ENCODE measurements around the gene CD80.
"Not testable (repeated sequence)": the region's sequence is repeated elsewhere in the genome, so short reads cannot be mapped to it uniquely, and the experiment has no call there.

The CD80 gene

DNA sequence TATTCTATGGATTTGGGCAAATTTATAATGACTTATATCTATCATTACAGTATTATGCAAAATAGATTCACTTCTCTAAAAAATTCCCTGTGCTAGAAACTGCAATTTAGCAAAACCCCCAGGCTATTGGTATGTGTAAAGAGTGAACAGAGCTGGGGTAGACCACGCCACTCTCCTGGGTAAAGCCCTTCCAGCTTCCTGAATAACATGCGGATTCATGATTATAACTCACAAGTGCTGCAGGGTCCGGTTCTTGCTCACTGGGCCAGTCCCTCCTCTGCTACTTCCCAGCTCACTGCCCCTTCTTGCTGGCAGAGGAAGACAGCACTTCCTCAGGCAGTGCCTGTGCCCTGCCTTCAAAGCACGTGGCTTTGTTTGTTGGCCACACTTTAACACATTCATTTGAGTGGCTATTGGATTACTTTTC lies 4.1 kb downstream of the CD80 start:
- no peak overlapping the region for H3K9ac ChIP-seq (ENCODE audit: low read length)
- no peaks in the 10 kb centered on the region for H3K27me3 ChIP-seq (ENCODE audit: control insufficient read depth, insufficient read depth, low read length)
- no peak overlapping the region for H3K27ac ChIP-seq (ENCODE audit: low read depth, low read length)
- no peak overlapping the region for H3K4me3 ChIP-seq (ENCODE audit: low read length)
- H3K36me3 ChIP-seq (ENCODE audit: control insufficient read depth, insufficient read depth, low read length) = no peaks in the 10 kb centered on the region
- no peaks in the 10 kb centered on the region for H3K4me1 ChIP-seq (ENCODE audit: control insufficient read depth, insufficient read depth, low read length)

GRCh38 chr3:119553823-119554415 lies 5.5 kb downstream of the CD80 start:
- H3K4me1 ChIP-seq (ENCODE audit: control insufficient read depth, insufficient read depth, low read length) = no peaks in the 10 kb centered on the region
- H3K27ac ChIP-seq (ENCODE audit: low read depth, low read length) = no peak overlapping the region

DNA sequence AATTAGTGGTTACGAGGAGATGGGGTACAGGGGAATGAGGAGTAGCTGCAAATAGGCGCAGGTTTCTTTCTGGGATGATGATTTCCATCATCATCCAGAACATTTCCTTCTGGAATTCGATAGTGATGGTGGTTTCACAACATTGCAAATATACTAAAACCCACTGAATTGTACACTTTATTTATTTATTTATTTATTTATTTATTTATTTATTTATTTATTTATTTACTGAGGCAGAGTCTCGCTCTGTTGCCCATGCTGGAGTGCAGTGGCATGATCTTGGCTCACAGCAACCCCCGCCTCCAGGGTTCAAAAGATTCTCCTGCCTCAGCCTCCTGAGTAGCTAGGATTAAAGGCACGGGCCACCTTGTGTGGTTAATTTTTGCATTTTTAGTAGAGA lies 6.5 kb downstream of the CD80 start:
- H3K9ac ChIP-seq (ENCODE audit: low read length); H3K27me3 ChIP-seq (ENCODE audit: control insufficient read depth, insufficient read depth, low read length); H3K4me3 ChIP-seq (ENCODE audit: low read length); H3K27ac ChIP-seq (ENCODE audit: low read depth, low read length); H3K4me1 ChIP-seq (ENCODE audit: control insufficient read depth, insufficient read depth, low read length); H3K36me3 ChIP-seq (ENCODE audit: control insufficient read depth, insufficient read depth, low read length): not testable (repeated sequence)

More at GRCh38 chr3:119553823-119554415, 5.5 kb downstream of the CD80 start:
- no peak overlapping the region for H3K9ac ChIP-seq (ENCODE audit: low read length)
- H3K36me3 ChIP-seq (ENCODE audit: control insufficient read depth, insufficient read depth, low read length) = no peaks in the 10 kb centered on the region
- H3K27me3 ChIP-seq (ENCODE audit: control insufficient read depth, insufficient read depth, low read length) = no peaks in the 10 kb centered on the region
- H3K4me3 ChIP-seq (ENCODE audit: low read length) = no peak overlapping the region

DNA sequence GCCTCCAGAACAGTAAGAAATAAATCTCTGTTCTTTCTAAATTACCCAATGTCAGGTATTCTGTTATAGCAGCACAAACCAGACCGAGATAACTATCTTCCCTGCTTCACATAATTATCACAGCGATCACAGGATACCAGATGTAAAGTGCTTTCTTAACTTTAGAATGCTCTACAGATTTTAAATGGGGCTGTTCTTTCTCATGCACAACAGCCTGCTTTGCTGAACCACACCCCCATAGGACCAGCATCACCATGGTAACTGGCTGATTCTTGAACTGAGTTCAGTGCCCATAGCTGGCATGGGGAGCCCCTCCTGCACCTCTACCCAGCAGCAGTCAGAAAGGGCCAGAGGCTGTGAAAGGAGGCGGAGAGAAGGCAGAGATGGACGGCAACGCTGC lies 7.8 kb downstream of the CD80 start:
- Histone ChIP-seq H3K27me3 (ENCODE audit: control insufficient read depth, insufficient read depth, low read length) (no peaks in the 10 kb centered on the region), H3K4me3 (ENCODE audit: low read length) (no peak overlapping the region), H3K27ac (ENCODE audit: low read depth, low read length) (no peak overlapping the region), H3K4me1 (ENCODE audit: control insufficient read depth, insufficient read depth, low read length) (no peaks in the 10 kb centered on the region), H3K9ac (ENCODE audit: low read length) (no peak overlapping the region), H3K36me3 (ENCODE audit: control insufficient read depth, insufficient read depth, low read length) (no peaks in the 10 kb centered on the region)

- Histone ChIP-seq H3K4me3 (ENCODE audit: low read length) (no peak overlapping the region), H3K9ac (ENCODE audit: low read length) (no peak overlapping the region), H3K27me3 (ENCODE audit: control insufficient read depth, insufficient read depth, low read length) (no peaks in the 10 kb centered on the region), H3K36me3 (ENCODE audit: control insufficient read depth, insufficient read depth, low read length) (no peaks in the 10 kb centered on the region), H3K4me1 (ENCODE audit: control insufficient read depth, insufficient read depth, low read length) (no peaks in the 10 kb centered on the region), H3K27ac (ENCODE audit: low read depth, low read length) (no peak overlapping the region)
Observed at GRCh38 chr3:119550192-119550910, 9.1 kb downstream of the CD80 start.

DNA sequence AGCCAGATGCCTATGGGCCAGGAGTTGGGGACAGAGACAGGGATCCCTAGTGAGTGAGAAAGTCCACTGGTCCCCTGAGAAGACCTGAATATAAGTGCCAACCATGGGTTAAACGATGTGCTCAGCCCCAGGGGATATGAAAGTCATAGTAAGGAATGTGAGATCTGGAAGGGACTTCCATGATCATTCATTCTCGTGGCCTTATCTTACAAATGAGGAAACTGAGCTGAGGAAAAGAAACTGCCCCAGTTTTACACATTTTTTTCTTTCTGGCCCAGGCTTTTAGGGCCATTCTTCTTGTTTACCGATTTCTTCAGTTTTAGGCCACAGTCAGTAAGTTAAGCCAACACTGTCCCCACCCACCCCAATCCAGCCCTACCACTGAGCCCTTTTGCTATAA lies 11.1 kb downstream of the CD80 start:
- Histone ChIP-seq H3K4me3 (ENCODE audit: low read length) (no peak overlapping the region), H3K27me3 (ENCODE audit: control insufficient read depth, insufficient read depth, low read length) (no peaks in the 10 kb centered on the region), H3K4me1 (ENCODE audit: control insufficient read depth, insufficient read depth, low read length) (no peaks in the 10 kb centered on the region), H3K36me3 (ENCODE audit: control insufficient read depth, insufficient read depth, low read length) (no peaks in the 10 kb centered on the region), H3K27ac (ENCODE audit: low read depth, low read length) (no peak overlapping the region), H3K9ac (ENCODE audit: low read length) (no peak overlapping the region)

GRCh38 chr3:119547227-119547626 lies 12.2 kb downstream of the CD80 start:
- Histone ChIP-seq H3K27ac (ENCODE audit: low read depth, low read length) (no peak overlapping the region), H3K4me3 (ENCODE audit: low read length) (no peak overlapping the region), H3K36me3 (ENCODE audit: control insufficient read depth, insufficient read depth, low read length) (no peaks in the 10 kb centered on the region), H3K9ac (ENCODE audit: low read length) (no peak overlapping the region), H3K4me1 (ENCODE audit: control insufficient read depth, insufficient read depth, low read length) (no peaks in the 10 kb centered on the region), H3K27me3 (ENCODE audit: control insufficient read depth, insufficient read depth, low read length) (no peaks in the 10 kb centered on the region)

GRCh38 chr3:119543147-119543546 lies 16.3 kb downstream of the CD80 start:
- no peaks in the 10 kb centered on the region for H3K4me1 ChIP-seq (ENCODE audit: control insufficient read depth, insufficient read depth, low read length)
- no peak overlapping the region for H3K27ac ChIP-seq (ENCODE audit: low read depth, low read length)
- H3K27me3 ChIP-seq (ENCODE audit: control insufficient read depth, insufficient read depth, low read length) = no peaks in the 10 kb centered on the region
- no peaks in the 10 kb centered on the region for H3K36me3 ChIP-seq (ENCODE audit: control insufficient read depth, insufficient read depth, low read length)
- no peak overlapping the region for H3K4me3 ChIP-seq (ENCODE audit: low read length)
- H3K9ac ChIP-seq (ENCODE audit: low read length) = no peak overlapping the region

DNA sequence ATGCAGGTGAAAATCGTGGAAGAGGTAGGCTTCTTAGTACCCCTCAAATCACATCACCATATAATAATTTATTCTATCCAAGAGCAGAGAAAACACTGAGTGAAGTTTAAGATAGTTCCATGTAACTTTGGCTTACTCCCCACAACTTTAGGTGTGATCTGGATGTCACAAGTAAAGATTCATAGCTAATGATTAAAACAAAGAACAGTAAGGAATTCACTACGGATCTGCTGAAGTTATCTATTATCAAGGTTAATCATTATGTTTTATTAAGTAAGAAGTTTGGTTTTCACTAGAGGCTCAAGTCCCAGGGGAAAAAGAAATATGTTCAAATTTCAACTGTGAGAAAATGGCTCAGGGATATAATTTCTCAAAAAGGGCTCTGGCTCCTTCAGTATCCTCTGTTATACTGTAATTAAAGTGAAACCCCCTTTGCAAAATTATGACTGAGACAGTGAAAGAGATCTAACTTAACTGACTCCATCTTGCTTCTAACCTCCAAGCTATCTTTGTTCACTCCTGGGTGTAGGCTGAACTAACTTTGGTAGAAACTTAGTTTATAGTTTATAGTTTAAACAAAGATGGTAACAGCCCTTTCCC lies 17.1 kb downstream of the CD80 start:
- Histone ChIP-seq H3K4me1 (ENCODE audit: control insufficient read depth, insufficient read depth, low read length) (no peaks in the 10 kb centered on the region), H3K27ac (ENCODE audit: low read depth, low read length) (no peak overlapping the region), H3K36me3 (ENCODE audit: control insufficient read depth, insufficient read depth, low read length) (no peaks in the 10 kb centered on the region), H3K27me3 (ENCODE audit: control insufficient read depth, insufficient read depth, low read length) (no peaks in the 10 kb centered on the region), H3K4me3 (ENCODE audit: low read length) (no peak overlapping the region), H3K9ac (ENCODE audit: low read length) (no peak overlapping the region)

DNA sequence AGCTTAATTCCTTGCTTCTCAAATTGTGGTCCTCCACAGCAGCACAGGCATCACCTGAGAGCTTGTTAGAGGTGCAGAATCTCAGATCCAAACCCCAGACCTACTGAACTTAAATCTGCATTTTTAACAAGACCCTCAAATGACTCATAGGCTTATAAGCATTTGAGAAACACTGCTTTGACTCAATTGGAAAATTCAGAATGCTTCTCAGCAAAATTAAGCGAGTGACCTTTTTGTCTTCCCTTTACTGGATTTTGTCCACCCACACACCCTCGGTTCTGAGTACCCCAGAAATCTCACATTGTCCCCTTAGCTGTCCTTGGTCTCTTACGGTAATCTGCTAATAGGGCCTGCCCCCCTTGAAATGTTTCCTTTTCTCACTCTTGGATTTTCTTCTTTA lies 17.9 kb downstream of the CD80 start:
- no peaks in the 10 kb centered on the region for H3K27me3 ChIP-seq (ENCODE audit: control insufficient read depth, insufficient read depth, low read length)
- H3K4me3 ChIP-seq (ENCODE audit: low read length) = no peak overlapping the region
- no peak overlapping the region for H3K27ac ChIP-seq (ENCODE audit: low read depth, low read length)

GRCh38 chr3:119538772-119539171 lies 20.6 kb downstream of the CD80 start:
- Histone ChIP-seq H3K27me3 (ENCODE audit: control insufficient read depth, insufficient read depth, low read length) (no peaks in the 10 kb centered on the region), H3K9ac (ENCODE audit: low read length) (no peak overlapping the region), H3K36me3 (ENCODE audit: control insufficient read depth, insufficient read depth, low read length) (no peaks in the 10 kb centered on the region), H3K4me3 (ENCODE audit: low read length) (no peak overlapping the region), H3K27ac (ENCODE audit: low read depth, low read length) (no peak overlapping the region), H3K4me1 (ENCODE audit: control insufficient read depth, insufficient read depth, low read length) (no peaks in the 10 kb centered on the region)

More for the DNA sequence above, 17.9 kb downstream of the CD80 start:
- H3K9ac ChIP-seq (ENCODE audit: low read length) = no peak overlapping the region
- H3K4me1 ChIP-seq (ENCODE audit: control insufficient read depth, insufficient read depth, low read length) = no peaks in the 10 kb centered on the region
- H3K36me3 ChIP-seq (ENCODE audit: control insufficient read depth, insufficient read depth, low read length) = no peaks in the 10 kb centered on the region

- Histone ChIP-seq H3K27ac (ENCODE audit: low read depth, low read length) (no peak overlapping the region), H3K27me3 (ENCODE audit: control insufficient read depth, insufficient read depth, low read length) (no peaks in the 10 kb centered on the region), H3K4me3 (ENCODE audit: low read length) (no peak overlapping the region), H3K9ac (ENCODE audit: low read length) (no peak overlapping the region), H3K4me1 (ENCODE audit: control insufficient read depth, insufficient read depth, low read length) (no peaks in the 10 kb centered on the region), H3K36me3 (ENCODE audit: control insufficient read depth, insufficient read depth, low read length) (no peaks in the 10 kb centered on the region)
Observed at GRCh38 chr3:119536757-119537156, 22.7 kb downstream of the CD80 start.

DNA sequence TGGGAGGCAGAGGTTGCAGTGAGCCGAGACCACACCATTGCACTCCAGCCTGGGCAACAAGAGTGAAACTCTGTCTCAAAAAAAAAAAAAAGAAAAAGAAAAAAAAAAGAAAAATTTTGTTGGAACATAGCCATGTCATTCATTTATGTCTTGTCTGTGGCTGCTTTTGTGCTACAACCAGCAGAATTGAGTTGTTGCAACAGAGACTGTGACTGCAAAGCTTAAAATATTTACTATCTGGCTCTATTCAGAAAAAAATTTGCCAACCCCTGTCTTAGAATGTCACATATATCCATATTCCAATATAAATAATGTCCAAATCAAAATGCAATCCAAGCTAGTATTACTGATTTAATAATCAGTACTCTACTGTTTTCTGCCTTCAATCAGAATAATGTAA lies 25.1 kb downstream of the CD80 start:
- H3K4me1 ChIP-seq (ENCODE audit: control insufficient read depth, insufficient read depth, low read length) = no peaks in the 10 kb centered on the region
- no peaks in the 10 kb centered on the region for H3K27me3 ChIP-seq (ENCODE audit: control insufficient read depth, insufficient read depth, low read length)
- H3K4me3 ChIP-seq (ENCODE audit: low read length) = no peak overlapping the region
- H3K27ac ChIP-seq (ENCODE audit: low read depth, low read length) = no peak overlapping the region
- H3K9ac ChIP-seq (ENCODE audit: low read length) = no peak overlapping the region
- no peaks in the 10 kb centered on the region for H3K36me3 ChIP-seq (ENCODE audit: control insufficient read depth, insufficient read depth, low read length)

Data from rectal smooth muscle tissue (tissue), 1 donor.